AG04449 (cell line): ENCODE measurements around the gene PRDM16.

Source experiments
- CTCF ChIA-PET: fragments of 350-600 bp; formaldehyde crosslinking; extraction: SDS; loops from one replicate; lab custom pipeline; 2021; ENCODE audit warnings: antibody characterized with exemption; lab: Yijun Ruan, JAX
- POLR2A ChIA-PET: fragments of 400-600, 350-600 bp; formaldehyde crosslinking; extraction: SDS; loops from one replicate; lab custom pipeline; 2020; ENCODE audit warnings: antibody characterized with exemption, inconsistent platforms; lab: Yijun Ruan, JAX
- DNase-seq: peaks from one replicate; pipeline ENCODE4 v3.0.0-alpha.2; 2010; ENCODE audit warnings: low read depth, low spot score
- H3K4me3 ChIP-seq: 2 replicates; pipeline ENCODE4 v1.5.1; 2011; ENCODE audit warnings: low read depth, mild to moderate bottlenecking, control low read depth, low read length
- CTCF ChIP-seq: IDR thresholded peaks from one replicate; pipeline ENCODE4 v1.5.1; 2011; ENCODE audit warnings: mild to moderate bottlenecking, moderate library complexity, low read length, control low read depth, inconsistent platforms; ENCODE audit not compliant: insufficient read depth; ENCODE audit errors: missing control alignments

PRDM16 gene

GRCh38 chr1:3195966-3196515, 127.0 kb downstream of the PRDM16 start:
- DNase-seq, result no peak
- H3K4me3 ChIP-seq, result no peak overlapping the region
- CTCF ChIA-PET, result no interaction called here
- POLR2A ChIA-PET, result no interaction called here
- TF ChIP-seq CTCF, result no peak

GRCh38 chr1:3196577-3197245, 127.7 kb downstream of the PRDM16 start:
- no peak for DNase-seq
- POLR2A ChIA-PET, result no interaction called here
- TF ChIP-seq CTCF, result no peak
- no peak overlapping the region for H3K4me3 ChIP-seq
- CTCF ChIA-PET, result no interaction called here

- TF ChIP-seq CTCF, result no peak
- POLR2A ChIA-PET, result no interaction called here
- DNase-seq, result no peak
- H3K4me3 ChIP-seq, result no peak overlapping the region
- CTCF ChIA-PET, result no interaction called here
Measured at GRCh38 chr1:3197781-3198316, 128.8 kb downstream of the PRDM16 start.

- ChIA-PET POLR2A (no interaction called here), CTCF (no interaction called here)
- TF ChIP-seq CTCF, result no peak
- H3K4me3 ChIP-seq, result no peak overlapping the region
- no peak for DNase-seq
Measured at GRCh38 chr1:3198371-3199271, 129.6 kb downstream of the PRDM16 start.

- no peak for TF ChIP-seq CTCF
- no peak overlapping the region for H3K4me3 ChIP-seq
- POLR2A ChIA-PET, result no interaction called here
- CTCF ChIA-PET, result no interaction called here
- no peak for DNase-seq
Measured at GRCh38 chr1:3204725-3205124, 135.7 kb downstream of the PRDM16 start.

GRCh38 chr1:3205815-3206214, 136.8 kb downstream of the PRDM16 start:
- H3K4me3 ChIP-seq, result no peak overlapping the region
- POLR2A ChIA-PET, result no interaction called here
- TF ChIP-seq CTCF, result no peak
- CTCF ChIA-PET, result no interaction called here
- no peak for DNase-seq
